Body of pancreas (tissue), 4 donors: Measurements from ENCODE around the gene ENPP4.
"Not testable (repeated sequence)": the region's sequence is repeated elsewhere in the genome, so short reads cannot be mapped to it uniquely, and the experiment has no call there.

Experiments
- POLR2A ChIP-seq, 3 donors: fragments of 450-650 bp; IDR thresholded peaks; one replicate each; pipeline ENCODE4 v1.6.1; 2016; ENCODE audit warnings: antibody characterized with exemption in 3 of 3, mild to moderate bottlenecking in 2 of 3
- TF ChIP-seq, protein P1 (sequence below), 7 experiments: fragments of 450-650 bp in 4 of 7; fragments of 200-600 bp in 3 of 7; sonication (generic) in 3 of 7; IDR thresholded peaks; one replicate each; pipeline ENCODE4 v1.5.1; 2016 to 2019; ENCODE audit warnings: antibody characterized with exemption in 7 of 7

DNA sequence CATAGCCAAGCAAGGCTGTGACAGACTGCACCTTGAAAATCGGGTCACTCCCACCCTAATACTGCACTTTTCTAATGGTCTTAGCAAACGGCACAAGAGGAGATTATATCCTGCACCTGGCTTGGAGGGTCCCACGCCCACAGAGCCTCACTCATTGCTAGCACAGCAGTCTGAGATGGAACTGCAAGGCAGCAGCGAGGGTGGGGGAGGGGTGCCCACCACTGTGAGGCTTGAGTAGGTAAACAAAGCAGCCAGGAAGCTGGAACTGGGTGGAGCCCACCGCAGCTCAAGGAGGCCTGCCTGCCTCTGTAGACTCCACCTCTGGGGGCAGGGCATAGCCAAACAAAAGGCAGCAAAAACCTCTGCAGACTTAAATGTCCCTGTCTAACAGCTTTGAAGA lies 10.1 kb upstream of the ENPP4 start:
- TF ChIP-seq, protein P1, sequence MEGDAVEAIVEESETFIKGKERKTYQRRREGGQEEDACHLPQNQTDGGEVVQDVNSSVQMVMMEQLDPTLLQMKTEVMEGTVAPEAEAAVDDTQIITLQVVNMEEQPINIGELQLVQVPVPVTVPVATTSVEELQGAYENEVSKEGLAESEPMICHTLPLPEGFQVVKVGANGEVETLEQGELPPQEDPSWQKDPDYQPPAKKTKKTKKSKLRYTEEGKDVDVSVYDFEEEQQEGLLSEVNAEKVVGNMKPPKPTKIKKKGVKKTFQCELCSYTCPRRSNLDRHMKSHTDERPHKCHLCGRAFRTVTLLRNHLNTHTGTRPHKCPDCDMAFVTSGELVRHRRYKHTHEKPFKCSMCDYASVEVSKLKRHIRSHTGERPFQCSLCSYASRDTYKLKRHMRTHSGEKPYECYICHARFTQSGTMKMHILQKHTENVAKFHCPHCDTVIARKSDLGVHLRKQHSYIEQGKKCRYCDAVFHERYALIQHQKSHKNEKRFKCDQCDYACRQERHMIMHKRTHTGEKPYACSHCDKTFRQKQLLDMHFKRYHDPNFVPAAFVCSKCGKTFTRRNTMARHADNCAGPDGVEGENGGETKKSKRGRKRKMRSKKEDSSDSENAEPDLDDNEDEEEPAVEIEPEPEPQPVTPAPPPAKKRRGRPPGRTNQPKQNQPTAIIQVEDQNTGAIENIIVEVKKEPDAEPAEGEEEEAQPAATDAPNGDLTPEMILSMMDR (IDR thresholded peaks at IDR 0.05), result not testable (repeated sequence)
- TF ChIP-seq POLR2A (IDR thresholded peaks at IDR 0.05), result not testable (repeated sequence)
